Small intestine (tissue), 7 donors: Measurements from ENCODE around the gene OGFOD2. TPM values are rescaled to one million over a fixed set of nuclear protein-coding genes. Genes with fewer than 3 reads are reported as not detected.

ENCODE experiments used
- DNase-seq, 2 donors: peaks; one replicate each; pipeline versions ENCODE4 v3.0.0 to v3.0.0-alpha.2; 2013
- FAIRE-seq: peaks from 2 replicates; lab custom pipeline; 2012; peaks lifted over from hg19 to GRCh38; lab: Jason Lieb, UNC
- H3K27ac ChIP-seq, 3 donors: one replicate each; pipeline ENCODE4 v1.5.1; 2013; ENCODE audit warnings: low read length in 2 of 3, mild to moderate bottlenecking in 2 of 3, control low read depth in 1 of 3, inconsistent platforms in 1 of 3, low read depth in 1 of 3, moderate library complexity in 1 of 3
- H3K27me3 ChIP-seq, 3 donors: one replicate each; pipeline ENCODE4 v1.6.1; 2013; ENCODE audit warnings: low read length in 3 of 3, inconsistent platforms in 1 of 3; ENCODE audit not compliant: control insufficient read depth in 3 of 3, insufficient read depth in 3 of 3
- H3K36me3 ChIP-seq, 3 donors: one replicate each; pipeline ENCODE4 v1.6.1; 2013; ENCODE audit warnings: low read length in 3 of 3, inconsistent platforms in 1 of 3, low read depth in 1 of 3, mild to moderate bottlenecking in 1 of 3, moderate library complexity in 1 of 3; ENCODE audit not compliant: control insufficient read depth in 3 of 3, insufficient read depth in 2 of 3
- H3K4me1 ChIP-seq, 3 donors: one replicate each; pipeline ENCODE4 v1.6.1; 2013; ENCODE audit warnings: low read length in 2 of 3, inconsistent platforms in 1 of 3, low read depth in 1 of 3, mild to moderate bottlenecking in 1 of 3, moderate library complexity in 1 of 3; ENCODE audit not compliant: control insufficient read depth in 3 of 3, insufficient read depth in 2 of 3
- H3K4me3 ChIP-seq, 3 donors: one replicate each; pipeline ENCODE4 v1.5.1; 2013; ENCODE audit warnings: low read length in 3 of 3, control low read depth in 1 of 3, inconsistent platforms in 1 of 3, low read depth in 1 of 3, mild to moderate bottlenecking in 1 of 3, moderate library complexity in 1 of 3
- H3K9me3 ChIP-seq, 2 donors: one replicate each; pipeline ENCODE4 v1.6.1; 2013; ENCODE audit warnings: low read depth in 1 of 2, low read length in 1 of 2; ENCODE audit not compliant: control insufficient read depth in 2 of 2, insufficient read depth in 1 of 2
- WGBS, 3 donors: extraction: QIAGEN DNeasy Blood & Tissue Kit; methylation state at CpG; one replicate each; pipeline ENCODE4 v1.1.7; 2013; 5-methylcytosine and 5-hydroxymethylcytosine counted together
- polyA plus RNA-seq, 4 donors: library from polyadenylated mRNA; stranded (reverse) in 3 of 4; unstranded in 1 of 4; fragments of 200-250 nt in 3 of 4; fragments of 120-200 nt in 1 of 4; gene quantifications; one replicate each; pipeline versions ENCODE4 v1.2.1 to v1.2.3, GENCODE V29; 2013
- donor health status: healthy with polysubstance abuse.
- donor health status: control.
- donor health status: control.
- donor health status: Bipolar disorder and iron deficiency.
- donor health status: healthy.

The OGFOD2 gene
- polyA plus RNA-seq, 4 donors = 25.0 to 30.3 (median 27.4) TPM

DNA sequence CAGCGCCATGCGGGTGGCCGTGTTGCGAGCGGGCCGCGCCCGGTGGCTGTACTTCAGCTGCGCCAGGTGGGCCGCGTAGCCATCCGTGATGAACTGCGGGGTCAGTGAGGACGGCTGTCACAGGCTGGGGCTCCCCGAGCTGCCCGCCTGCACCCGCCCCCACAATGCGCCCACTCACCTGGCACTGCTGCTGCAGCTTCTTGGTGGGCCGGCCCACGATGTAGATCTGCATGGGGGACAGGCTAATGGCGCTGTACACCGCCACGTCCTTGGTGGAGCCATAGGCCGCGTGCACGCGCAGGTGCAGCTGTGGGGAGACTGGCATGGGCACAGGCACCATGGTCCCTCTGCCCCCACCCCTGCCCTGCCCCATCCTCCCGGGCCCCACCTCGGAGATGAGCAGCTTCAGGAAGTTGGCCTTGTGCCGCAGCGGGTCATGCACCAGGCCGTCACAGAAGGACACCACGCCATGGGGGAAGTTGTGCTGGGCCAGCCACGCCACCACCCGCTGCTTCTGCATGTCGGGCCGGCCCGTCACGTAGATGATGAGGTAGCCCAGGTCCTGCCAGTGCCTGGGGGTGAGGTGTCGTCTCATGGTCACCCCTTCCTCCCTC, 11.3 kb downstream of the OGFOD2 start:
- DNase-seq (no peak), FAIRE-seq (no peak)
- WGBS, 3 donors = 95 to 97% (median 96%) methylated on average over 36 to 40 of the region's 40 CpGs

DNA sequence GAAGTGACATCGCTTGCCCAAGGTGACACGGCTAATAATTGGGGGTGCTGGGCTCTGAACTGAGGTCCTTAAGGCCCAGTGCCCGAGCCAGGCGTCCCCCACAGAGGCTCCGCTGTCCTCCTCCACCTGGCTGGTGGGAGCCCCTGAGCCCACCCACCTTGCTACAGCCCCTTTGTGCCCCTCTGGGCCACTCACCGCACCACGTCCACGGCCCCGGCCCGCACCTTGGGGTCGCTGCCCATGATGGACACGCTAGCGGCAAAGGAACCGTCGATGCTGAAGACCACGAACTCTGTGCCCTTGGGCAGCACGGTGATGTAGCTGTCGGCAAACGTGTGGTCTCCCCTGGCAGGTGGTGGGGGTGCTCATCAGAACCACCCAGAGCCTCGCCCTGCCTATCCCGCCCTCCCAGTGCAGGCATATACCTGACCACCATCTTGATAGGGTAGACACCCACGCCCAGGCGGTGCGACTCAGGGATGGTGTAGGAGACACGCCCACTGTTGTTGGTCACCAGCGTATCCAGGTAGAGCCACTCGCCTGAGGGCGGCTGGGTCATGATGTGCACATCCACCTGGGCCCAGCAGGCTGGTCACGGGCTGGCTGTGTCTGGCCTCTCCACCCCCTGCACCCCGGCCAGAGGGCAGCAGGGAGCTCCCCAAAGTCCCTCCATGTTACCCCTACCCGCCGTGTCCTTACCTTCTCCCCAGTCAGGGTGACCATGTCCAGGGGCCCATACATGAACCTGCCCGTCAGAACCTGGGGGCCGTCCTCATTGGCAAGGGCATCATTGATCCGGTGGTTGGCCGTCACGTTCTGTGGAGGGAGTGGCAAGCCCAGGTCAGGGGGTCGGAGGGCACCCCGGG, 12.3 kb downstream of the OGFOD2 start:
- DNase-seq (no peak), FAIRE-seq (no peak)
- H3K27me3 ChIP-seq = no peaks in the 10 kb centered on the region
- WGBS, 3 donors = 91 to 92% (median 91%) methylated on average over 37 to 39 of the region's 39 CpGs
- peaks cover 0 to 87% (median 8%) of the 10 kb centered on the region in 3 donors for H3K36me3 ChIP-seq
- H3K4me1 ChIP-seq = peaks cover 0 to 31% (median 0%) of the 10 kb centered on the region in 3 donors
- no peak overlapping the region for H3K4me3 ChIP-seq
- H3K9me3 ChIP-seq = no peaks in the 10 kb centered on the region
- H3K27ac ChIP-seq = no peak overlapping the region

More for the DNA sequence above, 11.3 kb downstream of the OGFOD2 start:
- no peaks in the 10 kb centered on the region for H3K9me3 ChIP-seq
- H3K4me1 ChIP-seq = peaks cover 4 to 39% (median 4%) of the 10 kb centered on the region in 3 donors
- peaks cover 0 to 86% (median 8%) of the 10 kb centered on the region in 3 donors for H3K36me3 ChIP-seq
- no peaks in the 10 kb centered on the region for H3K27me3 ChIP-seq
- no peak overlapping the region for H3K27ac ChIP-seq
- H3K4me3 ChIP-seq = no peak overlapping the region

DNA sequence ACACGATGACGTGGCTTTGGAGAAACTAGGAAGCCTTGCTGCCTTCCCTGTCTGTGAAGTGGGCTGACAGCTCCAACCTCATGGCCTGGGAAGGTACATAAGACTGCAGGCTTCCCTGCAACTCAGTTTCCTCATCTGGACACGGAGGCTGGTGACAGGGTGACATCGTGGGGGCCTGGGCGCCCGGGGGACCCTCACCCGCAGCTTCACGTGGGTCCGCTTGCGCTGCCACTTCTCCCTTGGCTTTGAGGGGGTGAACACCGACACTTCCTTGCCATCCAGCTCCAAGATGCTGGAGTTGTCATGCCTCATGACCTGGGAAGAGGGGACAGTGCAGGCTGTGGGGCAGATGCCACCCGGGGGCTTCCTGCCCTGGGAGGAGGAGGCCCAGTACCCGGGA, 13.0 kb downstream of the OGFOD2 start:
- DNase-seq (no peak), FAIRE-seq (no peak)
- peaks cover 0 to 31% (median 0%) of the 10 kb centered on the region in 3 donors for H3K4me1 ChIP-seq
- no peaks in the 10 kb centered on the region for H3K27me3 ChIP-seq
- H3K36me3 ChIP-seq = peaks cover 0 to 81% (median 8%) of the 10 kb centered on the region in 3 donors
- no peak overlapping the region for H3K4me3 ChIP-seq
- no peaks in the 10 kb centered on the region for H3K9me3 ChIP-seq
- 91 to 94% (median 91%) methylated on average over 13 of the region's 13 CpGs for WGBS, 3 donors
- no peak overlapping the region for H3K27ac ChIP-seq

DNA sequence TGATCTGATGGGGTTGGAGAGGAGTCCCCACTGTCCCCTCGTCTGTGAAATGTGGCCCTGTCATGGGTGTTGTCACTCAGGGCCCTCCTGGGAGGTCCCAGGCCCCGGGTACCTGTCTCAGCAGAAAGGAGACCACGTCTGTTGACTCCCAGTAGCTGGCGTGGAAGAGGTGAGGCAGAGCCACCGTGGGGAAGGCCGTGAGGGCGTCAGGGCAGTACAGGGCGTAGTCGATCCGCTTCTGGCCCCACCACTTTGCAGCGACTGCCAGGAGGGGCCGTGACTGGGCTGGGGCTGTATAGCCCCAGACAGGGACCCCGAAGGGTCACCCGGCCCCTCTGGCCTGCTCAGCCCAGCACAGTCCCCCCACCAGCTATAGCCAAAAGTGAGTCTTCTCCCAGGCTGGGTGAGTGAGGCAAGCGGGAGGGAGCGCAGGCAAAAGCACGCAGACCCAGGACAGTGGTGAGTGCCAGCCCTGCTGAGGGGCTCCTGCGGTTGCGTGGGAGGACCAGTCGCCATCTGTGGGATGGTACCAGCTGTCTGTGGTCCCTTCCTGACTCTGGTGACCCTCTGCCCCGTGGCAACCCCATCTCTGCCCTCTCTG, 13.7 kb downstream of the OGFOD2 start:
- FAIRE-seq (no peak), DNase-seq (no peak)
- no peak overlapping the region for H3K4me3 ChIP-seq
- peaks cover 0 to 29% (median 0%) of the 10 kb centered on the region in 3 donors for H3K4me1 ChIP-seq
- WGBS, 3 donors = 90 to 96% (median 93%) methylated on average over 19 to 21 of the region's 21 CpGs
- H3K36me3 ChIP-seq = peaks cover 0 to 76% (median 8%) of the 10 kb centered on the region in 3 donors
- no peak overlapping the region for H3K27ac ChIP-seq
- no peaks in the 10 kb centered on the region for H3K27me3 ChIP-seq
- no peaks in the 10 kb centered on the region for H3K9me3 ChIP-seq

DNA sequence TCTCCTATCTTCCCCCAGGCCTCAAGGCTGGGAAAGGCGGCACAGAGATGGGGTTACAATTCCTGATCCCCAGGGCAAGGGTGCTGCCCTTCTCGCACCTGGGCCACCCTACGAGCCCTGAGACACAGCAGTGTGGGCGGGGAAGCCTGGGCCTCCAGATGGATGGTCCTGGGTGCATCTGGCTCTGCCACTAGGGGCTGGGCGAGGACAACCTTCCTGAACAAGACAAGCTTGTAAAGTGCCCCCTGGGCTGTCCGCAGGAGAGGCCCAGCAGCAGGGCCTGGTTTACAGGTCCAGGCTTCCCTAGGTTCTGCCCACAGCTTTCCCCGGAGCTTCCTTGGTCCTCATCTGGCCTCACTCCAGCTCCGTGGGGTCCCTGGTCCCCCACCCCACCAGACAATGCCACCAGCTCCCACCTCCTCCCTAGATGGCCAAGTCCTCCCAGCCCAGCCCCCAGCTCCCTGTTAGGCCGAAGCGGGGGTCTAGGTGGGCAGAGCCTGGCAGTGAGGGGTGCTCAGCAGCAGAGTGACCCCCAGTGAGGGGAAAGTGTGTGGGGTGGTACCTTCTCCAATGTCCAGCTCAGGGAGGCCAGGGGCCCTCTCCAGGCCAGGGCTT, 14.3 kb downstream of the OGFOD2 start:
- no peak for FAIRE-seq
- Histone ChIP-seq H3K27ac (no peak overlapping the region), H3K4me3 (no peak overlapping the region), H3K27me3 (no peaks in the 10 kb centered on the region), H3K36me3 (peaks cover 0 to 71% (median 6%) of the 10 kb centered on the region in 3 donors), H3K4me1 (peaks cover 0 to 26% (median 0%) of the 10 kb centered on the region in 3 donors), H3K9me3 (no peaks in the 10 kb centered on the region)
- no peak for DNase-seq
- WGBS, 3 donors = 84 to 91% (median 90%) methylated on average over 8 to 10 of the region's 10 CpGs

DNA sequence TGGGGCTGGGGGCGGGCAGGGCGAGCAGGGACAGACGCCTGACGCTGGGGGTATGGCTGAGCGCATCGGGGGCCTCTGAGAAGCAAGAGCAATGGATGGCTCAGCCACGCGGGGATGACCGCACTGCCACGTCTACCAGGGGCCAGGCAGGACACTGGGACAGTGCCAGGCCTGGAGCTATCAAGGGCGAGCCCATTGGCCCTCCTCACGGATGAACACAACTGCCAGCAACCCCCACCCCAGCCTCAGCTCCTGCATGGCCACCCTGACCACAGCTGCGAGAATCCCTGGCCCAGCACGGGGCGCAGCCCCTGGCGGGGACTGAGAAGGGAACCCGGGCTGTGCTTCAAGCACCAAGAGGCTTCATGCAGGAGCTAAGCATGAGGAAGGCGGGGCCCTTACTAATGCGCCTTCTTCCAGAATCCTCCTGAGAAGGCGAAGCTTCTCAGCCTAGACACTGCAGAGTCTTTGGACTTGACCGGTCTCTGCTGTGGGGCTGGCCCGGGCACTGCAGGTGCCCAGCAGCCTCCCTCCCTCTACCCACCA, 14.9 kb downstream of the OGFOD2 start:
- no peak overlapping the region for H3K4me3 ChIP-seq
- peaks cover 0 to 72% (median 6%) of the 10 kb centered on the region in 3 donors for H3K36me3 ChIP-seq
- DNase-seq (no peak), FAIRE-seq (no peak)
- no peaks in the 10 kb centered on the region for H3K27me3 ChIP-seq
- peaks cover 0 to 21% (median 0%) of the 10 kb centered on the region in 3 donors for H3K4me1 ChIP-seq
- no peak overlapping the region for H3K27ac ChIP-seq
- 90 to 94% (median 92%) methylated on average over 20 to 22 of the region's 22 CpGs for WGBS, 3 donors
- no peaks in the 10 kb centered on the region for H3K9me3 ChIP-seq

DNA sequence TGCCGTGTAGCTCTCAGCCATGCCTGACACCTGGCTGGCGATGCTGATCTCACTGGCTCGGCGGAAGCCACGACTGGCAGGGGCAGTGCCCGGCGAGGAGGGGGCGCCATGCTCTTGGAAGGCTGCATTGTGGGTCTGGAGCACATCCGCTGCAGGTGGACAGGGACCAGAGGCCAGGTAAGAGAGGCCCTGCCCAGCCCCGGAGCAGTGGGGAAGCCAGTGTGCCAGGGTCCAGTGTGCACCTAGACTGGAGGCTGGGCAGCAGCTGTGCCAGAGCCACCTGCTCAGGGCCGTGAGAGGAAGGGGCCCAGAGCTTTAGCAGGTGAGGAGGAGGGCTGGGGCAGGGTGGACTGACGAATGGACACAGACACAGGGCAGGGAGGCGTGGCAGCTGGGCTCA, 15.5 kb downstream of the OGFOD2 start:
- Histone ChIP-seq H3K36me3 (peaks cover 0 to 71% (median 6%) of the 10 kb centered on the region in 3 donors), H3K4me1 (peaks cover 0 to 17% (median 0%) of the 10 kb centered on the region in 3 donors), H3K4me3 (no peak overlapping the region), H3K27me3 (no peaks in the 10 kb centered on the region), H3K9me3 (no peaks in the 10 kb centered on the region), H3K27ac (no peak overlapping the region)
- DNase-seq (no peak), FAIRE-seq (no peak)
- 82 to 91% (median 87%) methylated on average over 12 to 13 of the region's 13 CpGs for WGBS, 3 donors
